ENCODE data around the gene DNAH10. TPM values are rescaled to one million over a fixed set of nuclear protein-coding genes. Genes with fewer than 3 reads are reported as not detected.

DNAH10 gene
- total RNA-seq, 1 experiment from 2014 or later: 0.09 TPM

DNA sequence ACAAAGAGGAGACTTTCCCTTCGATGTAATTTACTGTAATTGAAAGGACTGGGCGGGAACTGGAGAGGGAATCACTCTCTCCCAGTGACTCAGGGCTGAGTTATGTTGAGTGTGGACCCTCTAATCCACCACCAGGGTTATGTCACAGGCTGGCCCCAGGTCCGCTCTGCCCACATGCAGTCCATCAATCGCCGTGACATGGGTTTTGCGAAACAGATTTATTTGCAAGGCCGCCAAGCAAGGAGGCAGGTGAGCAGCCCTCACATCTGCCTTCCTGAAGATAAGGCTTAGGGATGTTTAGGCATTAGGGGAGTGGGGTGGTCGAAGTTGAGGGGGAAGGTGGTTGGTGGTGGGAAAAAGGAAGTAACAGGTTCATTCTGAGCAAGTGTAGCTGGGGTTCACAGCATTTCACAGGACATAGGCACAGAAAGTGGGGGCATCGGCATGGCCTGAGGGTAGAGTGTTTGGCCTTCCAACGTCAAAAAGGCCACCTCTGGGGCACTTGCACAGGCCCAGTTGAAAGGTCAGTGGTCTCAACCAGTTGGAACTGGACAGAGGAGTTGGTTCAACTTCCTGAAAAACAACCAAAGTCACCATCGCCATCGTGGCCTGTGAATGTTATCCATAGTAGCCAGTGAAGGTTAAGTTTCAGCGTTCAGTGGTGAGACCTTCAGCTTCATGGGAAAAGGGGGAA is 66.9 kb downstream of the DNAH10 start:
- CTCF ChIA-PET: no interaction called here
- H3K4me1 Mint-ChIP-seq: no peaks in the 10 kb centered on the region
- peaks cover 70% of the 10 kb centered on the region for H3K9me3 Mint-ChIP-seq
- POLR2A ChIA-PET: no interaction called here
- H3K36me3 Mint-ChIP-seq: peaks cover 29% of the 10 kb centered on the region
- H3K27me3 Mint-ChIP-seq (ENCODE audit: low read depth): peaks cover 25% of the 10 kb centered on the region
- TF ChIP-seq, protein P1, sequence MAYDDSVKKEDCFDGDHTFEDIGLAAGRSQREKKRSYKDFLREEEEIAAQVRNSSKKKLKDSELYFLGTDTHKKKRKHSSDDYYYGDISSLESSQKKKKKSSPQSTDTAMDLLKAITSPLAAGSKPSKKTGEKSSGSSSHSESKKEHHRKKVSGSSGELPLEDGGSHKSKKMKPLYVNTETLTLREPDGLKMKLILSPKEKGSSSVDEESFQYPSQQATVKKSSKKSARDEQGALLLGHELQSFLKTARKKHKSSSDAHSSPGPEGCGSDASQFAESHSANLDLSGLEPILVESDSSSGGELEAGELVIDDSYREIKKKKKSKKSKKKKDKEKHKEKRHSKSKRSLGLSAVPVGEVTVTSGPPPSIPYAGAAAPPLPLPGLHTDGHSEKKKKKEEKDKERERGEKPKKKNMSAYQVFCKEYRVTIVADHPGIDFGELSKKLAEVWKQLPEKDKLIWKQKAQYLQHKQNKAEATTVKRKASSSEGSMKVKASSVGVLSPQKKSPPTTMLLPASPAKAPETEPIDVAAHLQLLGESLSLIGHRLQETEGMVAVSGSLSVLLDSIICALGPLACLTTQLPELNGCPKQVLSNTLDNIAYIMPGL (CRISPR knock-in tag; IDR thresholded peaks at IDR 0.05): no peak
- TF ChIP-seq, protein P2, sequence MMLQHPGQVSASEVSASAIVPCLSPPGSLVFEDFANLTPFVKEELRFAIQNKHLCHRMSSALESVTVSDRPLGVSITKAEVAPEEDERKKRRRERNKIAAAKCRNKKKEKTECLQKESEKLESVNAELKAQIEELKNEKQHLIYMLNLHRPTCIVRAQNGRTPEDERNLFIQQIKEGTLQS (CRISPR knock-in tag; conservative IDR thresholded peaks at IDR 0.05): no peak
- no peak for TF ChIP-seq JAZF1 (CRISPR knock-in tag; IDR thresholded peaks at IDR 0.05)
- no peak for TF ChIP-seq ETV6 (CRISPR knock-in tag; IDR thresholded peaks at IDR 0.05)
- TF ChIP-seq FOXP1 (CRISPR knock-in tag; IDR thresholded peaks at IDR 0.05; ENCODE audit: borderline replicate concordance): no peak
- TF ChIP-seq FOXK1 (CRISPR knock-in tag; IDR thresholded peaks at IDR 0.05): no peak
- TF ChIP-seq, protein P3, sequence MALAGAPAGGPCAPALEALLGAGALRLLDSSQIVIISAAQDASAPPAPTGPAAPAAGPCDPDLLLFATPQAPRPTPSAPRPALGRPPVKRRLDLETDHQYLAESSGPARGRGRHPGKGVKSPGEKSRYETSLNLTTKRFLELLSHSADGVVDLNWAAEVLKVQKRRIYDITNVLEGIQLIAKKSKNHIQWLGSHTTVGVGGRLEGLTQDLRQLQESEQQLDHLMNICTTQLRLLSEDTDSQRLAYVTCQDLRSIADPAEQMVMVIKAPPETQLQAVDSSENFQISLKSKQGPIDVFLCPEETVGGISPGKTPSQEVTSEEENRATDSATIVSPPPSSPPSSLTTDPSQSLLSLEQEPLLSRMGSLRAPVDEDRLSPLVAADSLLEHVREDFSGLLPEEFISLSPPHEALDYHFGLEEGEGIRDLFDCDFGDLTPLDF (CRISPR knock-in tag; IDR thresholded peaks at IDR 0.05): no peak
- no peak for TF ChIP-seq TEAD1 (CRISPR knock-in tag; IDR thresholded peaks at IDR 0.05)
- ATAC-seq: no peak
- H3K27ac Mint-ChIP-seq: no peak overlapping the region
- no peak for DNase-seq (ENCODE audit: low spot score)
- H3K4me3 Mint-ChIP-seq: no peak overlapping the region

DNA sequence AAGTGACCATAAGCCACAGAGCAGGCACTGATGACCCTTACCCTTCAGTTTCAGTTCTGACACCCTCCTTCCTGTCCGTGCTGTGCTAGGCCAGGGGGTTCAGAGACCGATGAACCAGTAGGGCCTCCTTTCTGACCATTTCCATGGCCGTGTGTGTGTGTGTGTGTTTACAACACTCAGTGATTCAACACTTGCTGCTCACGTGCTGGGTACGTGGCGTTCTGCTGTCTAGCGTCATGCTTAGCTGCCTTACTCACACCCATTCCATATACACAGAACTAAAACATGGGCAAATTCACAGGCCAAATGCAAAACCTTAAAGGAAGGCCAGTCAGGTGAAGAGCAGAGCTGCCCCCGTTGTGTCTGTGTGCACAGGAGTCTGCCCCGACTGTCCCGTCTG is 67.5 kb downstream of the DNAH10 start:
- ChIA-PET POLR2A (no interaction called here), CTCF (interaction anchor here (0.9 kb wide), 1 partner anchor 13 kb away, joined by 3 read pairs; no protein-coding TSS in a partner anchor)
- H3K27me3 Mint-ChIP-seq (ENCODE audit: low read depth): peaks cover 24% of the 10 kb centered on the region
- no peak overlapping the region for H3K4me3 Mint-ChIP-seq
- TF ChIP-seq ATF1 (CRISPR knock-in tag; IDR thresholded peaks at IDR 0.05): no peak
- TF ChIP-seq GABPB1 (CRISPR knock-in tag; IDR thresholded peaks at IDR 0.05): peak; percentile 75
- TF ChIP-seq ZNF671 (CRISPR knock-in tag; IDR thresholded peaks at IDR 0.05): no peak
- TF ChIP-seq TP53 (CRISPR knock-in tag; IDR thresholded peaks at IDR 0.05): no peak
- TF ChIP-seq TEAD4 (CRISPR knock-in tag; IDR thresholded peaks at IDR 0.05): no peak
- no peak for TF ChIP-seq FOXP1 (CRISPR knock-in tag; IDR thresholded peaks at IDR 0.05; ENCODE audit: borderline replicate concordance)
- TF ChIP-seq, protein P4, sequence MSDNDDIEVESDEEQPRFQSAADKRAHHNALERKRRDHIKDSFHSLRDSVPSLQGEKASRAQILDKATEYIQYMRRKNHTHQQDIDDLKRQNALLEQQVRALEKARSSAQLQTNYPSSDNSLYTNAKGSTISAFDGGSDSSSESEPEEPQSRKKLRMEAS (CRISPR knock-in tag; IDR thresholded peaks at IDR 0.05): no peak
- TF ChIP-seq, protein P5, sequence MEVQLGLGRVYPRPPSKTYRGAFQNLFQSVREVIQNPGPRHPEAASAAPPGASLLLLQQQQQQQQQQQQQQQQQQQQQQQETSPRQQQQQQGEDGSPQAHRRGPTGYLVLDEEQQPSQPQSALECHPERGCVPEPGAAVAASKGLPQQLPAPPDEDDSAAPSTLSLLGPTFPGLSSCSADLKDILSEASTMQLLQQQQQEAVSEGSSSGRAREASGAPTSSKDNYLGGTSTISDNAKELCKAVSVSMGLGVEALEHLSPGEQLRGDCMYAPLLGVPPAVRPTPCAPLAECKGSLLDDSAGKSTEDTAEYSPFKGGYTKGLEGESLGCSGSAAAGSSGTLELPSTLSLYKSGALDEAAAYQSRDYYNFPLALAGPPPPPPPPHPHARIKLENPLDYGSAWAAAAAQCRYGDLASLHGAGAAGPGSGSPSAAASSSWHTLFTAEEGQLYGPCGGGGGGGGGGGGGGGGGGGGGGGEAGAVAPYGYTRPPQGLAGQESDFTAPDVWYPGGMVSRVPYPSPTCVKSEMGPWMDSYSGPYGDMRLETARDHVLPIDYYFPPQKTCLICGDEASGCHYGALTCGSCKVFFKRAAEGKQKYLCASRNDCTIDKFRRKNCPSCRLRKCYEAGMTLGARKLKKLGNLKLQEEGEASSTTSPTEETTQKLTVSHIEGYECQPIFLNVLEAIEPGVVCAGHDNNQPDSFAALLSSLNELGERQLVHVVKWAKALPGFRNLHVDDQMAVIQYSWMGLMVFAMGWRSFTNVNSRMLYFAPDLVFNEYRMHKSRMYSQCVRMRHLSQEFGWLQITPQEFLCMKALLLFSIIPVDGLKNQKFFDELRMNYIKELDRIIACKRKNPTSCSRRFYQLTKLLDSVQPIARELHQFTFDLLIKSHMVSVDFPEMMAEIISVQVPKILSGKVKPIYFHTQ (CRISPR knock-in tag; IDR thresholded peaks at IDR 0.05): no peak
- peaks cover 71% of the 10 kb centered on the region for H3K9me3 Mint-ChIP-seq
- ATAC-seq (no peak), DNase-seq (ENCODE audit: low spot score) (no peak)
- H3K4me1 Mint-ChIP-seq: no peaks in the 10 kb centered on the region
- H3K27ac Mint-ChIP-seq: no peak overlapping the region
- H3K36me3 Mint-ChIP-seq: peaks cover 30% of the 10 kb centered on the region

DNA sequence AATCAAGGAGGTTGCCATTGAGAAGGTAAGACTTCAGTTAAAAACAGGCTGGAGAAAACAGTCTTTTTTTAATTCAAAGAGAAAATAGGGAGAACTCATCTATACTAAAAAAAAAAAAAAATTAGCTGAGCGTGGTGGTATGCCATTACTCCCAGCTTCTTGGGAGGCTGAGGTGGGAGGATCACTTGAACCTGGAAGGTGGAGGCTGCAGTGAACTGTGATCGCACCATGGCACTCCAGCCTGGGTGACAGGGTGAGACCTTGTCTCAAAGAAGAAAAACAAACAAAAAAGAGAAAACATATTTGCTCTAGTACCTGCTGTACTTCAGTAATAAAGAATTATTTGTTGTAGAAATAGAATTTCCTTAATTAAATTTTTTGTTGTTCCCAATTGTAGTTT is 68.6 kb downstream of the DNAH10 start:
- ATAC-seq (no peak), DNase-seq (ENCODE audit: low spot score) (no peak)
- Mint-ChIP-seq H3K36me3 (peaks cover 35% of the 10 kb centered on the region), H3K27me3 (ENCODE audit: low read depth) (peaks cover 33% of the 10 kb centered on the region), H3K4me3 (no peak overlapping the region), H3K4me1 (no peaks in the 10 kb centered on the region), H3K27ac (no peak overlapping the region), H3K9me3 (peaks cover 72% of the 10 kb centered on the region)
- POLR2A ChIA-PET: no interaction called here
- CTCF ChIA-PET: no interaction called here
- TF ChIP-seq EMX1 (CRISPR knock-in tag; IDR thresholded peaks at IDR 0.05) (no peak), ZBTB21 (CRISPR knock-in tag; IDR thresholded peaks at IDR 0.05; ENCODE audit: borderline replicate concordance) (no peak), FOXJ3 (CRISPR knock-in tag; IDR thresholded peaks at IDR 0.05; ENCODE audit: borderline replicate concordance) (no peak), CREB1 (CRISPR knock-in tag; IDR thresholded peaks at IDR 0.05) (no peak), NR3C1 (CRISPR knock-in tag; conservative IDR thresholded peaks at IDR 0.05; ENCODE audit: low read depth) (no peak), IRF2 (CRISPR knock-in tag; IDR thresholded peaks at IDR 0.05; ENCODE audit: borderline replicate concordance, low read depth) (no peak)
- TF ChIP-seq, protein P6, sequence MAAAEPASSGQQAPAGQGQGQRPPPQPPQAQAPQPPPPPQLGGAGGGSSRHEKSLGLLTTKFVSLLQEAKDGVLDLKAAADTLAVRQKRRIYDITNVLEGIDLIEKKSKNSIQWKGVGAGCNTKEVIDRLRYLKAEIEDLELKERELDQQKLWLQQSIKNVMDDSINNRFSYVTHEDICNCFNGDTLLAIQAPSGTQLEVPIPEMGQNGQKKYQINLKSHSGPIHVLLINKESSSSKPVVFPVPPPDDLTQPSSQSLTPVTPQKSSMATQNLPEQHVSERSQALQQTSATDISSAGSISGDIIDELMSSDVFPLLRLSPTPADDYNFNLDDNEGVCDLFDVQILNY (CRISPR knock-in tag; IDR thresholded peaks at IDR 0.05): no peak
- TF ChIP-seq, protein P7, sequence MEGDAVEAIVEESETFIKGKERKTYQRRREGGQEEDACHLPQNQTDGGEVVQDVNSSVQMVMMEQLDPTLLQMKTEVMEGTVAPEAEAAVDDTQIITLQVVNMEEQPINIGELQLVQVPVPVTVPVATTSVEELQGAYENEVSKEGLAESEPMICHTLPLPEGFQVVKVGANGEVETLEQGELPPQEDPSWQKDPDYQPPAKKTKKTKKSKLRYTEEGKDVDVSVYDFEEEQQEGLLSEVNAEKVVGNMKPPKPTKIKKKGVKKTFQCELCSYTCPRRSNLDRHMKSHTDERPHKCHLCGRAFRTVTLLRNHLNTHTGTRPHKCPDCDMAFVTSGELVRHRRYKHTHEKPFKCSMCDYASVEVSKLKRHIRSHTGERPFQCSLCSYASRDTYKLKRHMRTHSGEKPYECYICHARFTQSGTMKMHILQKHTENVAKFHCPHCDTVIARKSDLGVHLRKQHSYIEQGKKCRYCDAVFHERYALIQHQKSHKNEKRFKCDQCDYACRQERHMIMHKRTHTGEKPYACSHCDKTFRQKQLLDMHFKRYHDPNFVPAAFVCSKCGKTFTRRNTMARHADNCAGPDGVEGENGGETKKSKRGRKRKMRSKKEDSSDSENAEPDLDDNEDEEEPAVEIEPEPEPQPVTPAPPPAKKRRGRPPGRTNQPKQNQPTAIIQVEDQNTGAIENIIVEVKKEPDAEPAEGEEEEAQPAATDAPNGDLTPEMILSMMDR (IDR thresholded peaks at IDR 0.05): no peak
